Left lung (tissue), 10 donors: ENCODE measurements around the gene ADA. TPM values are rescaled to one million over a fixed set of nuclear protein-coding genes. Genes with fewer than 3 reads are reported as not detected.

ENCODE experiments used
- ATAC-seq: fragments of 200-7000 bp; cut with Tn5 transposase; one replicate; pipeline ENCODE4 v1.9.1; 2020; ENCODE audit warnings: moderate library complexity
- DNase-seq, 4 donors: peaks; one replicate each; pipeline ENCODE4 v3.0.0-alpha.2; 2013 to 2020
- H3K27ac ChIP-seq, 2 donors: fragments of 200-600 bp; sonication (generic) in 1 of 2; one replicate each; pipeline versions ENCODE4 v1.5.0 to v1.8.0; 2020 to 2021
- H3K27me3 ChIP-seq, 2 donors: fragments of 200-600 bp; sonication (generic) in 1 of 2; one replicate each; pipeline versions ENCODE4 v1.5.0 to v1.8.0; 2020 to 2021
- H3K36me3 ChIP-seq, 2 donors: fragments of 200-600 bp; sonication (generic) in 1 of 2; one replicate each; pipeline versions ENCODE4 v1.5.0 to v1.8.0; 2020 to 2021
- H3K4me1 ChIP-seq, 2 donors: fragments of 200-600 bp; one replicate each; pipeline ENCODE4 v1.8.0; 2021
- H3K4me3 ChIP-seq, 2 donors: fragments of 200-600 bp; sonication (generic) in 1 of 2; one replicate each; pipeline versions ENCODE4 v1.5.0 to v1.8.0; 2020 to 2021; ENCODE audit warnings: mild to moderate bottlenecking in 1 of 2
- H3K9me3 ChIP-seq, 2 donors: fragments of 200-600 bp; sonication (generic) in 1 of 2; one replicate each; pipeline versions ENCODE4 v1.5.0 to v1.8.0; 2020 to 2021
- intact Hi-C, 2 donors: fragments of 100-400 bp; cut with DNase I; formaldehyde crosslinking; loops; one replicate each; pipeline versions ENCODE4 v1.11.2 to v1.14.2; 2022
- polyA plus RNA-seq, 6 donors: library from polyadenylated mRNA; unstranded; fragments of 120-200 nt; gene quantifications; one replicate each; pipeline ENCODE4 v1.2.1, GENCODE V29; 2013; ENCODE audit not compliant: insufficient read length in 6 of 6
- total RNA-seq, 2 donors: library from RNA; stranded (reverse); fragmentation: NEBNext Ultra II Directional; extraction: Animal tissue kit (Norgen Biotek cat#: 25700); gene quantifications; one replicate each; pipeline ENCODE4 v1.2.1, GENCODE V29; 2021
- TF ChIP-seq, protein P1 (sequence below), 2 donors: fragments of 200-600 bp; sonication (generic) in 1 of 2; IDR thresholded peaks; one replicate each; pipeline versions ENCODE4 v1.5.0 to v1.8.0; 2021; ENCODE audit warnings: antibody characterized with exemption in 2 of 2
- donor health status: DM: no; HTN: yes; CAD: no.
- donor health status: DM: no; HTN: no; CAD: no.

Gene ADA
- total and polyA plus RNA-seq, 8 donors = 5.4 to 15.5 (median 6.9) TPM

DNA sequence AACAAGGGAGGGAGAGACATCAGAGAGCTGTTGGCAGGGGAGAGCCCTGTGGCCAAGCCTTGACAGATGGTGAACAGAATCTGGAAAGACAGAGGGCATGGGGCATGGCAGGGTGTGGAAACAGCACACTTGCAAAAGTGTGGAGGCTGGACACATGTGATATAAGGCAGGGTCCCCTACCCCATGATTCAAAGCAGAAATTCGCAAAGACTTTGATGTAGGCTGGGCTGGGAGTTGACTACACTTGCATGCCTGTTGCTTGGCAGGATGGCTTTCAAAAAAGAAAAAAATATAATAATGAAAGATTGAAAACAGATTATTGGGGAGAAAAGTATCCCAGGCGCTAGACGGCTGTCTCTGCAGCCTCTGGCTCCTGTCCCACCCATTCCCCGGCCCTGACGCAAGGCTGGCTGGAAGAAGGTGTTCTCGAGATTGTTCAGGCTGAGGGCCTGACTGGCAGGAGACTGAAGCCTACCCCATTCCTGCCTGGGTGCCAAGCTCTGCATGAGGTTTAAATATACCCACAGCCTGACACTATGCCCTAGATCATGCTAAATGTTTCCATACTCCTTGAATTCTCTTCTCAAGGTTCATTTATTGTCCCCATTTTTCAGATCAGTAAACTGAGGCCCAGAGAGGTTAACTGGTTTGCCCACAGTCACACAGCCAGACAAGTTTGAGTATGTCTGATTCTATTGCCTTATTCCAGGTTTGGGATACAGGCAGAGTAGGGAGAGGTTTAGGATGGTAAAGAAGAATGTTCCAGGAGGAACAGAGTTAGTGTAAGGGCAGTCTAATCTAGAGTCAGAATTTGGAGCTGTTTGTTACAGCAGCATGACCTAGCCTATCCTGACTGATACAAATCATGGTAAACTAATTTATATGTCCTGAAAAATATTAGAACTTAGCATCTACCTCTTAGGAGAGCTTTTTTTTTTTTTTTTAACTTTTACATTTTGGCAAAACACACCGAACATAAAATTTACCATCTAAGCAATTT is 40.2 kb upstream of the ADA start:
- Histone ChIP-seq H3K27me3 (no peaks in the 10 kb centered on the region), H3K36me3 (no peaks in the 10 kb centered on the region), H3K9me3 (no peaks in the 10 kb centered on the region), H3K27ac (peak overlapping the region in 1 of 2 donors; percentile 33), H3K4me1 (peaks cover 4 to 15% of the 10 kb centered on the region in 2 donors), H3K4me3 (no peak overlapping the region)
- ATAC-seq (peak; percentile 14), DNase-seq (peak in 2 of 4 donors; percentile 49 to 73)
- TF ChIP-seq, protein P1, sequence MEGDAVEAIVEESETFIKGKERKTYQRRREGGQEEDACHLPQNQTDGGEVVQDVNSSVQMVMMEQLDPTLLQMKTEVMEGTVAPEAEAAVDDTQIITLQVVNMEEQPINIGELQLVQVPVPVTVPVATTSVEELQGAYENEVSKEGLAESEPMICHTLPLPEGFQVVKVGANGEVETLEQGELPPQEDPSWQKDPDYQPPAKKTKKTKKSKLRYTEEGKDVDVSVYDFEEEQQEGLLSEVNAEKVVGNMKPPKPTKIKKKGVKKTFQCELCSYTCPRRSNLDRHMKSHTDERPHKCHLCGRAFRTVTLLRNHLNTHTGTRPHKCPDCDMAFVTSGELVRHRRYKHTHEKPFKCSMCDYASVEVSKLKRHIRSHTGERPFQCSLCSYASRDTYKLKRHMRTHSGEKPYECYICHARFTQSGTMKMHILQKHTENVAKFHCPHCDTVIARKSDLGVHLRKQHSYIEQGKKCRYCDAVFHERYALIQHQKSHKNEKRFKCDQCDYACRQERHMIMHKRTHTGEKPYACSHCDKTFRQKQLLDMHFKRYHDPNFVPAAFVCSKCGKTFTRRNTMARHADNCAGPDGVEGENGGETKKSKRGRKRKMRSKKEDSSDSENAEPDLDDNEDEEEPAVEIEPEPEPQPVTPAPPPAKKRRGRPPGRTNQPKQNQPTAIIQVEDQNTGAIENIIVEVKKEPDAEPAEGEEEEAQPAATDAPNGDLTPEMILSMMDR (IDR thresholded peaks at IDR 0.05) = no peak
- intact Hi-C loops = no loop called here

- Histone ChIP-seq H3K27ac (no peak overlapping the region), H3K4me1 (peaks cover 4 to 15% of the 10 kb centered on the region in 2 donors), H3K4me3 (no peak overlapping the region), H3K9me3 (no peaks in the 10 kb centered on the region), H3K36me3 (no peaks in the 10 kb centered on the region), H3K27me3 (no peaks in the 10 kb centered on the region)
- intact Hi-C loops = no loop called here
- DNase-seq = no peak
- ATAC-seq = no peak
- TF ChIP-seq, protein P1 (IDR thresholded peaks at IDR 0.05) = no peak
Observed at GRCh38 chr20:44690781-44691423, 39.4 kb upstream of the ADA start.

DNA sequence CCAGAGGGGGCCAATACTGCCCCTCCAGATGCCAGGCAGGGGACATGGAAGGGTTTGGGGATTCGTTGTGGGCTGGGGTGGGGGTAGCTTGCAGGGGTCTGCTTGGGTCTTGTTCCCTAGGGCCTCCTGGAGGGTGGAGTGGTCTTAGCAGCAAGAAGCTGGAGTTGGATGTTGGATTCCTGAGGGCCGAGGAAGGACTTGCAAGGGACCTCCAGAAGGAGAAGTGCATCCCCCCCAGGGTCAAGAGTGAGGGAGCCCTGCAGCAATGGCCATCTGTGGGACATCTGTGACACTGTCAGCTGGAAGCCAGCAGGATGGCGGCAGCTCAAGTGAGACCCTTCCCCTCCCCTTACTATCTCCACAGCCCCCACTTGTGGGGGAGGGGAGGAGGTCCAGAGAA is 38.3 kb upstream of the ADA start:
- DNase-seq (no peak), ATAC-seq (no peak)
- Histone ChIP-seq H3K4me1 (peaks cover 10 to 15% of the 10 kb centered on the region in 2 donors), H3K36me3 (no peaks in the 10 kb centered on the region), H3K27me3 (no peaks in the 10 kb centered on the region), H3K9me3 (no peaks in the 10 kb centered on the region), H3K27ac (no peak overlapping the region), H3K4me3 (no peak overlapping the region)
- intact Hi-C loops = no loop called here
- TF ChIP-seq, protein P1 (IDR thresholded peaks at IDR 0.05) = no peak

- H3K4me1 ChIP-seq = peaks cover 10 to 14% of the 10 kb centered on the region in 2 donors
Observed at GRCh38 chr20:44688053-44688625, 36.6 kb upstream of the ADA start.

More at GRCh38 chr20:44688053-44688625, 36.6 kb upstream of the ADA start:
- H3K4me3 ChIP-seq = no peak overlapping the region
- no peak overlapping the region for H3K27ac ChIP-seq
- H3K36me3 ChIP-seq = no peaks in the 10 kb centered on the region
- ATAC-seq = no peak
- TF ChIP-seq, protein P1 (IDR thresholded peaks at IDR 0.05) = no peak
- DNase-seq = no peak
- no peaks in the 10 kb centered on the region for H3K9me3 ChIP-seq
- intact Hi-C loops = no loop called here
- no peaks in the 10 kb centered on the region for H3K27me3 ChIP-seq
